ENCODE data around the gene KLHL14. TPM values are rescaled to one million over a fixed set of nuclear protein-coding genes. Genes with fewer than 3 reads are reported as not detected.

Gene KLHL14
- total RNA-seq, 1 experiment from 2014 or later: 6.7 TPM

DNA sequence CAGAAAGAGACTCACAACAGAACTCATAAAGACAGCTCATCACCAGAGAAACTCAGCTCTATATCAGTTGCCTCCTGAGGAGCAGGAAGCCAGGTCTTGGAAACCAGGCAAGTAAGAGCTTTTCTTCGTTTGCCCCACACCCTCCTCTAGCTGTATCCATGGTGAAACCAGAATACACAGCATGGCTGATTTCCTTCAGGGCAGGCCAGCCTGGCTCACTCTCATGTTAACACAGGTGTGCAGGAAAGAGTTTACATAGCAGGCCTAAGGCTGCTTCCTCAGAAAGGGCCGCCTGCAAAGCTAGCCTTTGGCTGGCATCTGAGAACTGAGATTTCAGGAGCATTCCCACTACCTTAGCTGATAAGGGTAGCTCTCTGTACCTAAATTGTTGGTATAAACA lies 65.7 kb downstream of the KLHL14 start:
- CTCF ChIA-PET: no interaction called here

GRCh38 chr18:32701313-32701712 lies 71.5 kb downstream of the KLHL14 start:
- Histone ChIP-seq H3K27me3 (ENCODE audit: control insufficient read depth, insufficient read depth, low read length) (no peaks in the 10 kb centered on the region), H3K9me3 (ENCODE audit: control insufficient read depth, insufficient read depth, low read depth, low read length) (no peaks in the 10 kb centered on the region), H3K4me3 (ENCODE audit: low read depth in 2 of 2, low read length in 2 of 2) (no peak overlapping the region), H3K4me1 (ENCODE audit: control insufficient read depth, insufficient read depth, low read length) (no peaks in the 10 kb centered on the region; the same call in 1 of the 2 replicates), H3K27ac (ENCODE audit: low read length) (no peak overlapping the region), H3K36me3 (ENCODE audit: control insufficient read depth, insufficient read depth, low read length) (no peaks in the 10 kb centered on the region)
- CTCF ChIA-PET: no interaction called here
- no peak for DNase-seq (ENCODE audit: low read depth, low spot score)
- POLR2A ChIA-PET: no interaction called here
- ATAC-seq: no peak
- TF ChIP-seq CTCF (IDR thresholded peaks at IDR 0.05) (no peak), POLR2AphosphoS5 (IDR thresholded peaks at IDR 0.05; ENCODE audit: low read depth, low read length) (no peak), TCF7L2 (IDR thresholded peaks at IDR 0.05; ENCODE audit: low read depth, low read length) (no peak), REST (IDR thresholded peaks at IDR 0.05; ENCODE audit: insufficient read depth in 1 of 2, low read depth in 2 of 2, low read length in 1 of 2) (no peak), SIN3A (IDR thresholded peaks at IDR 0.05; ENCODE audit: borderline replicate concordance, insufficient read depth, low read depth, low read length) (no peak)
- BruUV-seq (replicated peaks): no TSS peak
- in situ Hi-C loops (cut with HindIII; ENCODE audit: low pct_unique_long_range_greater_than_20kb, low sequenced_read_pairs) (no loop called here), intact Hi-C loops (cut with micrococcal nuclease; ENCODE audit: unreplicated experiment) (no loop called here)

More for the DNA sequence above, 65.7 kb downstream of the KLHL14 start:
- H3K4me1 ChIP-seq (ENCODE audit: control insufficient read depth, insufficient read depth, low read length): no peaks in the 10 kb centered on the region
- POLR2A ChIA-PET: no interaction called here
- BruUV-seq (replicated peaks): no TSS peak
- H3K27ac ChIP-seq (ENCODE audit: low read length): no peak overlapping the region
- no peaks in the 10 kb centered on the region for H3K36me3 ChIP-seq (ENCODE audit: control insufficient read depth, insufficient read depth, low read length)
- DNase-seq (ENCODE audit: low read depth, low spot score) (no peak), ATAC-seq (no peak)
- in situ Hi-C loops (cut with HindIII; ENCODE audit: low pct_unique_long_range_greater_than_20kb, low sequenced_read_pairs) (no loop called here), intact Hi-C loops (cut with micrococcal nuclease; ENCODE audit: unreplicated experiment) (no loop called here)
- TF ChIP-seq POLR2AphosphoS5 (IDR thresholded peaks at IDR 0.05; ENCODE audit: low read depth, low read length): no peak
- no peak for TF ChIP-seq TCF7L2 (IDR thresholded peaks at IDR 0.05; ENCODE audit: low read depth, low read length)
- no peak for TF ChIP-seq SIN3A (IDR thresholded peaks at IDR 0.05; ENCODE audit: borderline replicate concordance, insufficient read depth, low read depth, low read length)
- no peak for TF ChIP-seq CTCF (IDR thresholded peaks at IDR 0.05)
- no peak for TF ChIP-seq REST (IDR thresholded peaks at IDR 0.05; ENCODE audit: insufficient read depth in 1 of 2, low read depth in 2 of 2, low read length in 1 of 2)
- no peak overlapping the region for H3K4me3 ChIP-seq (ENCODE audit: low read depth in 2 of 2, low read length in 2 of 2)
- H3K27me3 ChIP-seq (ENCODE audit: control insufficient read depth, insufficient read depth, low read length): no peaks in the 10 kb centered on the region
- no peaks in the 10 kb centered on the region for H3K9me3 ChIP-seq (ENCODE audit: control insufficient read depth, insufficient read depth, low read depth, low read length)
